Stimulated activated CD8-positive, alpha-beta memory T cell treated with anti-CD3 and anti-CD28 coated beads, Interleukin-7, amount 100 ng/mL, for 24 hours (primary cell): ENCODE measurements around the gene DNHD1.

ENCODE experiments used
- DNase-seq: peaks from one replicate; pipeline ENCODE4 v3.0.0-alpha.2; 2020; ENCODE audit warnings: low read depth

The DNHD1 gene

DNA sequence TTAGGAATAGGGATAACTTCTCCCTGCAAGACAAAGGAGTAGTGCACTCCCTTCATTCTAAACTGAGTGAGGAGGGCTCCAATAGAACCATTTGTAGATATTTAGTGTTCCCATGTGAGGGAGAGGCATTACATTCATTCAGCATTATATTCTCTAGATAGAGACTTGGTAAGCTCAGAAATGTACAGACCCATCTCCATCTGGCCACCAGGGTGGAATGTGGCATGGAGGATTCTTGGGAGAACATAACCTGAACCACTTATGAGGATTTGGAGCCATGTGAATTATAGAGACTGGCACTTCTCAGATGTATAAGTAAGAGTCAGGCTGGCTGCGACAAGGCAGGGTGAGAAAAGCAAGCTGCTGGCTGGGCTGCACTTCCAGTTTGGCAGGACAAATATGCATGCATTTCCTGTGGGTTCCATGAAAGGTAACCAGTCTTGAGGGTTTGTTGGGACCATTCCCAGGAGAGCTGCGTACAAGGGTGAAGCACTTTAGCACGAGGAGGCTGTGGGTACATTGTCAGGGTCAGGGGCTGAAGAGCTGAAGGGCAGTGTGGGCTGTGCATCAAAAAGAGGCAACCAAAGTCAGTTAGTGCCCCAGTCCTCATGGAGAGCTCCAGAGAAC is 97.2 kb downstream of the DNHD1 start:
- no peak for DNase-seq

DNA sequence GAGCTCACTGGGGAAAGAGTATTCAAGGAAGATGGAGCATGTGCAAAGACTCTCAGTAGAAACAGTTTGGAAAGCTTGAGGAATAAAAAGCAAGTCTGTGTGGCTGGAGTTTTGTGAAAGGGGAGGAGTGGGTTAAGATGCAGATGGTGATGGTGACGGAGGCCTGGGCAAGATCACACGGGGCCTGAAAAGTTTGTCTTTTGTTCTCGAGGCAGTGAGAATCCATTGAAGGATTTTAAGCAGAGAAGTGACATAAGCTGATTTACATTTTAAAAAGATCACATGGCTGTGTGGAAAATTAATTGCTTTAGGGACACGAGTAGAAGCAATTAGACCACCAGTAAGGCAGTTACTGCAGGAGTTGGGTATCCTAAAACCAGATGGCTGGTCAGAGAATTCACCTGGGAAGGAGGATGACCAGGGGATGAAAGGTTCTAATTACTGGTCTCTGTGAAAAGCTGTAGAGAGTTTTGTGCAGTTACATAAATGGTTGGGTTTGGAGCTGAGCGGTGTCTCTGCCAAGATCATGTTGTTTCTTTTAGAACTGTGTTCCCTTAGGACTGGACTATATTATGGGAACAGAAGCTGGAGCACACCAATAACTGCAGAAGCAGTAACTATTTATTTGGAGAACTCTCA is 99.3 kb downstream of the DNHD1 start:
- no peak for DNase-seq

DNA sequence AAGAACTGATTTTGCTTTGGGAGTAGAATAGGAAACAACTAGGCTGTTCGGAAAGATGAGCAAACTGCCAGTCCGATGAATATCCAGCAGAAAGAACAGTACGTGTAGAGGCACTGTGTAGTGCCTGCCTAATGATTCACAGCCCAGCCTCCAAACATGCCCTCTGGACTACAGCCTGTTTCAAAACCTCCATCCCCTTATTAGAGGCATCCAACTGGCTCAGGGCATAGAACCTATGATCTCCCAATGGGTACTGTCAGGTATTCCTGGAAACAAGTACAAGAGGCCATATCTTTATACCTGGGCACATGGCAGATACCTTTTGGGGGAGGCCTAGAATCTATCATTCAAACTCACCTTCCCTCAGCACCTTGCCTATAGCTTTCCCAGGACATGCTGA is 101.5 kb downstream of the DNHD1 start:
- DNase-seq: no peak

DNA sequence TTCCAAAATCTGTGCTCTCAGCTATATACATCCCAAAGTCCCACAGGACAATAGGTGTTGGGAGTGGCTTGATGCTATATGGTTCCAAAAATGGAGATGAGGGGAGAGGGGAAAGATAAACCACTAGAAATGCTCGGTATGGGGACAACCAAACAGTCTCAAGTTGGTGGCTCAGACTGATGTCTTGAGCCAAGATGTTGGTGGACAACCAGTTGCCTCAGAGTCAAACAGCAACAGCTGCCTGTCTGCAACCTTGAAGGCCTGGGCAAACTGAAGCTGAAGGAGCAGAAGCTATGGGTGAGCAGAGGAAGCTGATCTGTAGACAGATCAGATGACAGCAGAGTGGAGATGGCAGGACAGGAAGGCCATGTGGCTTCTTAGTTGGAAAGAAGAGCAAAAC is 102.4 kb downstream of the DNHD1 start:
- no peak for DNase-seq

DNA sequence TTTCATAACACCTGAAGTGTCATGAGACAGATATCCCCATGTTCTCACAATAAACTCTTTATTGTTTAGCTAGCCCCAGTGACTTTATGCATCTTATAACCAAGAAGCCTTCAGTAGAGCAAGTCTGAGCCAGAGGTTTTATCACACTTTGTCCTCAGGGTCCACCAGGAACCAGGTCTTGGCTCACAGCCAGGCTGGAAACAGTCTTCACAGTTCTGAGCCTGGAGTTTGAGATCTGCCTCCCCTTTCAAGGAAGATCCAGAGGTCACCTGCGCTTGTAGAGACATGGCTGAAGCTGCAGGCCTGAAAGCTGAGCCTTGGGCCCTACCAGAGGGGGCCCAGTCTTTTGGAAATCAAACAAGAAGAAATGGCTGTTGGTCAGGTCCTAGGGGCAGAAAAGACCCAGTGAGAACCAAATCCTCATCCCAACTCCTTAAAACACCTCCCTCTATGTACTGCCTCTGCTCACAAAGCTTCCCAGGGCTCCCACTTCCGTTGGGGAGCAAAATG is 102.9 kb downstream of the DNHD1 start:
- no peak for DNase-seq

DNA sequence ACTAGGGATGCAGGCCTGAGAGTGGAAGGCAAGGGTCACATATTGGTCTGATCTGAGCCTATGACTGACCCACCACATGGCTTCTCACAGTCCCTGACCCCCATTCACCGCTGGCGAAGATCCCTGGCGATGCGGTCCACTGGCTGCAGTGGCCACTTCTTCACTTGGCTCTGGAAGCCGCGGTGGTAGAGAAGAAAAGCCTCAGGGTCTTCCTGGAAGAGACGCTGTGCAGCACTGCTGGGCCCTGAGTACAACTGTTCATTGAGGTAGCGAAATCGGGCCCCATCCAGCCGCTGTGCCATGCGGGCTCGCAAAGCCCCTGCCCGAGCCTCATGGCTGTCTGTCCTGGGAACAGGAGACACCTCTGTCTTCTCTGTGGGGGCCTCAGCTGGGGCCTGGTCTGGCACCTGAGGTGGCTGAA is 104.0 kb downstream of the DNHD1 start:
- DNase-seq: no peak

DNA sequence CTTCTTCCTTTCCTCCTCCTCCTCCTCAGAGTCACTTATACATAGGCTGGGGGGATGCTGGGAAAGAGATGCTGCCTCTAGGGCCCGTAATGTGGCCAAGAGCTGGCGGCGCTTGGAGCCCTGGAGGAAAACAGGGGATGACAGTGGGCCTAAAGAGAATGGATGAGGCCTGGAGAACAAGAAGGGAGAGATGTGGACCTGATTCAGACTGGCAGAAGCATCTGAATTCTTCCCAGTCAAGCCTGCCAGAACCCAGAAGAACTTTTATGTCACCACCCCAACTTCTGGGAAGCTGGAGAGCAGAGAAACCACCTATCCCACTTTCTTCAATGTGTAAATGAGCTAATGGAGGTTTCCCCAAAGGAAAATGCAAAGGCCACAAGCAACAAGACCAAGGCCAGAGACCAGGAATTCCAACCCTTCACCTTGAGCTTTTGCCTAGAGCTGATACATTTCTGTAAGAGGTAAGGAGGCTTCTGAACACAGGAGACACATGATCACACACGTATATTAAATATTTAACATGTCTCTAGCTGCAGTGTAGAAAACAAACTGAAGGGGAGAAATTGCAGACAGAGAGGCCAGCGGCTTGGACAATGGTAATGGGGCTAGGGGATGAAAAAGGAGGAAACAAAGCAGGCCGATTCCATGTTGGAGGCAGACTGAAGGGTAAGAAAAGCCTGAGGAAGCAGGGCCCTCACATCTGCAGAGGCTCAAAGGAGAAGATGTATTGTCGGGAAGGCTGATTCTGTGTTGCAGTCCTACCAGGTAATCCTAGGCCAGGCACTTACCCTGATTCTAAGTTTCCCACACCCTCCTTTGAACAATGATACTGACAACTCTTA is 105.2 kb downstream of the DNHD1 start:
- DNase-seq: no peak

DNA sequence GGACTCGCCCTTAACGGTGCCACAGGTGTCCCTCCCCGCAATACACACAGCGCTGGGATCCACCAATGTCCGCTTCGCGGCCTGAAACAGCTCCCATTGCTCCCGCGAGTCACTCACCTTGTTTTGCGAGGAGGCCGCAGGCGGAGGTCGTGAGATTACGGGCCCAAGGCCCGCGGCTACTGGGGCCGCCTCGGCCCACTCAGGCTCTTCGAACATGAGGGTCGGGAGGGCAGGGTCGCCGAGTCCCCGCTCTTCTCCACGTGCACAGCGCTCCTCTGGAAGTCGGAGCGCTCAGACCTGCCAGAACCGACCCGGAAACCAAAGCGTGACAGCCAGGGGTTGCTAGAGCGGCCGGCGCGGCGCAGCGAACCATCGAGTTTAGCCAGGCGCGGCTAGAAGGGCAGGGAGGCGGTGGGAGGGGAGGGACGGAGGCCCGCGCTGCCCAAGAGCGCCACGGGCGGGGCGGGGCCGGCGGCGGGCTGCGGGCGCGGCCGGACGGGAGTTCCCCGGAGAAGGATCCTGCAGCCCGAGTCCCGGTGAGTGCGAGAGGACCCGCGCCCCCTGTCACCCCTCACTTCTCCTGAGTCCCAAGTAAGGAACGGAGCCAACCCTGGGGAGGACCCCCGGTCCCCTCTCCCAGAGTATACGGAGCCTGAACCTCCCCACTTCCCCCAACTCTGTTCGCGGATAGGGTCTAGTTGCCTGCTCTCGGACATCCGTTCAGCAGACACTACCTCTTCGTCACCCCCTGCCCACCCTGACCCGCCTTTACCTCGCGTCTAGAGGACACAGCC is 106.4 kb downstream of the DNHD1 start, which contains the start of the genes ILK and RRP8:
TSS of gene ILK (plus strand) at position 488 of the 794 bp plus-strand sequence. CDS start 498 bp downstream, outside the sequence.
TSS of gene RRP8 (minus strand) at position 330 of the 794 bp plus-strand sequence. CDS start at position 216, 114 bp downstream.
- peak; percentile 67 for DNase-seq

DNA sequence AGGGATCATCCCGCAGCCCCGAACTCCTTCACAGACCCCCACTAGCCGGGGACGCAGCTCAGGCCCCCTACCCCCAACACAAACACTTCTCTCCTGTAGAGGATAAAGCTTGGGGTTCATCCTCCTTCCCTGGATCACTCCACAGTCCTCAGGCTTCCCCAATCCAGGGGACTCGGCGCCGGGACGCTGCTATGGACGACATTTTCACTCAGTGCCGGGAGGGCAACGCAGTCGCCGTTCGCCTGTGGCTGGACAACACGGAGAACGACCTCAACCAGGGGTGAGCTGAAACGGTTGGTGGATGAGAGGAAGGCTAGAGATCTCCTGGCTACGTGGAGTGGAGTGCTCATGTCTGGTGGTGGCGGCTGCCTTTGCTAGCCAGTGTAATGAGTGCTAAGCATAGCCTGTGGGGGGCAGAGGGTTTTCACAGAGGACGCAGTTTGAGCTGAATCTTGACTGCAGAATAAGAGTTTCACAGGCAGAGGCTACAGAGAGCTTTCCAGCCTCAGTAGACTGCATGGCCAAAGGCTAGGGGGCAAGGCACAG is 107.1 kb downstream of the DNHD1 start:
- DNase-seq: no peak

DNA sequence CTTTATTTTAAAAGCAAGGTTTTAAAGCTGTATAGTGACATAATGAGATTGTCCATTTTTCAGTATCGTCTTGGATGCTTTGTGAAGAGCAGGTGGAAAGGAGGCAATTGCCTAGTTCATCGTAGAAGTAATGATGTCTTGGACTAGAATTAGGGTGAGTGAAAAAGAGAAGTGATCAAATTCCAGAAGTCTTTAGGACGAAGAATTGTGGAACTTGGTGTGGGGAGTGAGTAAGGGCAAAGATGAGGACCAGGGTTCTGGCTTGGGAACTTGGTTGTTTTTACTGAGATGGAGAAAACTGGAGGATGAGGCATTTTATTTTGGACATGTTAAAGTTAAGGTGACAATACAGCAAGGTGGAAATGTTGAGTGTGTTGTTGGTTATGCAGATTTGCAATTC is 107.7 kb downstream of the DNHD1 start:
- DNase-seq: no peak

DNA sequence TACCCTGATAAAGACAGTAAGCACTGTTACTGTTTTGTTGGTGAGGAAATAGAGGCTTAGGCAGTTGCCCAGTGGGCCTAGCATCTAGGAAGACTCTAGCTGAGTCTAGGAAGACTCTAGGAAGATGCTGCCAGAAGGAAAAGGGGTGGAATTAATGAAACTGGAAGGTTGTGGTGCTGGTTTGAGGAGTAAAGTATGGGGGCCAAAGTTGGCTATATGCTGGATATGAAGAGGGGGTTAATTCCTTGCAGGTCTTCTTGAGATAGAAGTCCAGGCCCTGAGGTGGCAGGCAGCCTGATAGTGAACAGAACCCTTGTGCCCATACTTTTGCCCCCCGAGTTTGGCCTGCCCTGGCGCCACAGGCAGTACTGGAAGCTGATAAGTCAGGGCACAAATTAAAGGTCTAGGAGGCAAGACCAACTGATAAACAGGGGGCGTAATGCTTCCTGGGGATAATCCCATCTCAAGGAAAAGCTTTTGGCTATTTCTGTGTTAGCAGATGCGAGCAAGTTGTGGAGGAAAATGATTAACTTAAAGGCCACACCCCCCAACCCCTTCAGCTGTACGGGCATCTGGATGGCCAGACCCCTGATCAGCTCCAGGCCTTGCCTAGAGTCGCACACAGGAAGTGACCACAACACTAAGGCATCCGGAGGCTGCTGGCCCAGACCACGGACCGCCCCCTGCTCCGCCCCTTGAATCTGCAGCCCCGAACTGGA is 109.5 kb downstream of the DNHD1 start:
- DNase-seq: no peak

DNA sequence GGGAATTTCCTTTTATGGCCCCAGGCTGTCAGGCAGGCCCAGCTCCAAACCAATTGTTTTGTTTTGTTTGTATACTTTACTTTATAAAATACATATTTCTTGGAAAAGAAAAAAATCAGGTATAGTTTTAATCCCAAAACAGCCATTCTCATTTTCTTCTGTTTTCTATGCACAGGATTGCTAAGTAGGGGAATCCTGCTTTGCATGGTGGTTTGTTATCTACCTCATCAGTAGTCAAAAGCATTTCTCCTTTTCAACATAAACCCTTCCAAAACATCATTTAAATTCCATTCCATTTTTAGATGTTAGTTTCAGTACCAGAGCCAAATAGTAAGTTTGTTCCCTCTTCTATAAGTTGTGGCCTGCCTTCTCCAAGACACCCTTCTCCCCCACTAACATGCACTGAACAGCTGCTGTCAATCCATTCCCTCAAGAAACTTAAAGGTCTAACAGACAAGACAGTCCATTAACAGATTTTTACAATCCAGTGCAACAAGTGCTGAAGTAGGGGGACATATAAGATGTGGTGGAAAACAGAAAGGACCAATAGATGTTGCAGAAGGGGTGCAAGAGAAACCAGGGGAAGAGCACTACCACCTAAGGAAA is 110.2 kb downstream of the DNHD1 start:
- DNase-seq: no peak

DNA sequence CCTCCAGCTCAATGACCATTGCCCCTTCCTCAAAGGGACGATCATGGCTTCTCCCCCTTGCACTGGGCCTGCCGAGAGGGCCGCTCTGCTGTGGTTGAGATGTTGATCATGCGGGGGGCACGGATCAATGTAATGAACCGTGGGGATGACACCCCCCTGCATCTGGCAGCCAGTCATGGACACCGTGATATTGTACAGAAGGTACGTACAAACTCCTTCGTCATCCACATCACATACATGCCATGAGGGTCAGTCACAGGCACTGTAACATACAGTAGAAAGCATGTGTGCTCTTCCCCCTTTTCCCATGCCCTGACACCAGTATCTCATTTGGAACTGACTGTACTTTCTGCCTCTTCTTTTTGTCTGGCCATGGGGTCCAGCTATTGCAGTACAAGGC is 110.9 kb downstream of the DNHD1 start:
- DNase-seq: no peak

DNA sequence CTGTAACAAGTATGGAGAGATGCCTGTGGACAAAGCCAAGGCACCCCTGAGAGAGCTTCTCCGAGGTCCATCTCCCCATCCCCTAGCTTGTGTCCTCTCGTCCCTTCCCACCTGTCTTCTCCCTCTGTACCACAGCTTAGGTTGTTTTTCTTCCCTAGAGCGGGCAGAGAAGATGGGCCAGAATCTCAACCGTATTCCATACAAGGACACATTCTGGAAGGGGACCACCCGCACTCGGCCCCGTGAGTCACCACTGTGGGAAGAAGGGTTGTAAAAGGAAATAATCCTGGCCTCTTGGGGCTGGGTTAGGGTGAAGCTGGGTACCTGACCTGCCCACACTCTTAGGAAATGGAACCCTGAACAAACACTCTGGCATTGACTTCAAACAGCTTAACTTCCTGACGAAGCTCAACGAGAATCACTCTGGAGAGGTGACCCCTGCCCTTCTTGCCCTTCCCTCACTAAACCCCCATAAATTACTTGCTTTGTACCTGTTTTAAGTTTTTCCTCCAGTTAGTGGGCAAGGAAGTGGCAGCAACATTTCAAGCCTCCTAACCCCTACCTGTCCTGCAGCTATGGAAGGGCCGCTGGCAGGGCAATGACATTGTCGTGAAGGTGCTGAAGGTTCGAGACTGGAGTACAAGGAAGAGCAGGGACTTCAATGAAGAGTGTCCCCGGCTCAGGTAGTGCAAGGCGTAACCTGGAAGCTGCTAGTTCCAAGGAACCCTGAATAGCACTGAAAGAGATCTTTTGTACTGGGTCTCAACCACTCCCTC is 111.8 kb downstream of the DNHD1 start:
- no peak for DNase-seq

DNA sequence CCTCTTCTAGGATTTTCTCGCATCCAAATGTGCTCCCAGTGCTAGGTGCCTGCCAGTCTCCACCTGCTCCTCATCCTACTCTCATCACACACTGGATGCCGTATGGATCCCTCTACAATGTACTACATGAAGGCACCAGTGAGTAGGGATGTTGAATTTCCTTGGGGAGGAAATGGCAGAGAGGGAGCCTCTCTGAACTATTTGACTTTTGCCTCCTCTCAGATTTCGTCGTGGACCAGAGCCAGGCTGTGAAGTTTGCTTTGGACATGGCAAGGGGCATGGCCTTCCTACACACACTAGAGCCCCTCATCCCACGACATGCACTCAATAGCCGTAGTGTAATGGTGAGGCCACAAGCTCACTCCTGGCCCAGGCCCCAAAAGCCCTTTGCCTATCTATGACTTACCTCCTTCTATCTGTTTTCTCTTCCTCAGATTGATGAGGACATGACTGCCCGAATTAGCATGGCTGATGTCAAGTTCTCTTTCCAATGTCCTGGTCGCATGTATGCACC is 112.5 kb downstream of the DNHD1 start:
- no peak for DNase-seq

DNA sequence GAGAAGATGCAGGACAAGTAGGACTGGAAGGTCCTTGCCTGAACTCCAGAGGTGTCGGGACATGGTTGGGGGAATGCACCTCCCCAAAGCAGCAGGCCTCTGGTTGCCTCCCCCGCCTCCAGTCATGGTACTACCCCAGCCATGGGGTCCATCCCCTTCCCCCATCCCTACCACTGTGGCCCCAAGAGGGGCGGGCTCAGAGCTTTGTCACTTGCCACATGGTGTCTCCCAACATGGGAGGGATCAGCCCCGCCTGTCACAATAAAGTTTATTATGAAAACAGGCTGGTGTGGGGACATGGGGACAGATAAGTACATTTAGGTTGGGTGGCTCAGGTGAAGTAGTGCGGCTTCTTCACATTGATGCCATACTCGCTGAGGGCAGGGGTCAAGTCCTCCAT is 113.5 kb downstream of the DNHD1 start:
- no peak for DNase-seq

DNA sequence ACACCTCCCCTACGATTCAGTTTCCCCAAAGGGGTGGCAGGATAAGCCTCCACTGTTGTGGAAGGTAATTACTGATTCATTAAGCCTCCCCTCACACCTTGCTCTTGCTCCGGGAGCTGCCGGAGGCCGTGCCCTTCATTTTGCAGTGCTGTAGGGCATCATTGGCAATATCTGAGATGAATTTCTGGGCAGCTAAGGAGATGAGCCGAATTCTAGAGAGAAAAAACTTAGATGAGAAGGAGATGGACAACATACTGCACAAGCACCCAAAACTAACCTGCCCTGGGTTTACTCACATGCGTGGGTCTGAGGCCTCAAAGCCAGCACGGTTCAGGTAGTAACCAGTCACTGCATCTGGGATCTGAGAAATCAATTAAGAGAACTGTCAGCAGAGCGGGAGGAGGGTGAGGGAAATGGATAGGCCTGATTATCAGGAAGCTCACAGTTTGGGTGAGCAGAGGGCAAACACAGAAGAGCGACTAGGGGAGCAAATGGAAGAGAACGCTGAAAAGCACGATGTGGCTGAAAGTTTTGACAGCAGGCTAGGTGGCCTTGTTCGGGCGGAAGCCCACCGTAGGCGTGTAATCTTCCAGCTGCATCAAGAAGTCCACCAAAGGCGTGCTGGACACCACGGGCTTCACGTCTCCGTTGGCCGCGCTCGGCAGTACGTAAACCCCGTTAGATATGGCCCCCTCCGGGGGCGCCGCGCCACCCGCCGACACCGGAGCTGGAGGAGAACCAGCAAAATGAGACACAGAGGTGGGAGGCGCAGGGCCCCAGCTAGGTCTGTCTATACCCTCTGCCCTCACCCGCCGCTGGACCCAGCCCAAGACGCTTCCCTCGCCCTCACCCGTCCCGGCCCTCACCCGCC is 114.2 kb downstream of the DNHD1 start:
- no peak for DNase-seq

DNA sequence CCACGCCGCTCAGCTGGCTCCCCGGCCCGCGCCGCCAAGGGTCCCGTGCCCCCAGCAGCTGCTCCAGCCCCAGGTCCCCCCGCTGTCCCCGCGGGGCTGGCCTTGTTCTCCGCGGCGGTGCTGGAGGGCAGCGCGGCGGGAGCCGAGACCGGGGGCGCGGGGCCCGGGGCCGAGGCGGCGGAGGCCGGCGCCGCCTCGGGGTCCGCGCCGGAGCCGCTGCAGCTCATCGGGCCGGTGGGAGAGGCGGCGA is 114.8 kb downstream of the DNHD1 start:
- no peak for DNase-seq
